Neural cell (in vitro differentiated cells): ENCODE data around the gene RNF144A. TPM values are rescaled to one million over a fixed set of nuclear protein-coding genes. Genes with fewer than 3 reads are reported as not detected.

Experiments
- H2AFZ ChIP-seq: fragments of 200-600, 300-800 bp; sonication (generic), shearing (Covaris generic); 2 replicates; pipeline ENCODE4 v1.6.0; 2014; ENCODE audit warnings: low read depth, mild to moderate bottlenecking, antibody characterized with exemption, low read length, moderate library complexity
- H3F3A ChIP-seq: fragments of 200-600 bp; shearing (Covaris generic); 2 replicates; pipeline ENCODE4 v1.6.1; 2016; ENCODE audit warnings: mild to moderate bottlenecking, moderate library complexity, mixed read lengths, antibody characterized with exemption, low read length; ENCODE audit not compliant: insufficient read depth, poor library complexity, severe bottlenecking
- H3K27ac ChIP-seq: fragments of 200-600, 300-800 bp; sonication (generic), shearing (Covaris generic); 2 replicates; pipeline ENCODE4 v1.5.1; 2014; ENCODE audit warnings: mild to moderate bottlenecking, low read length, moderate library complexity
- H3K27me3 ChIP-seq: fragments of 300-800, 200-600 bp; sonication (generic), shearing (Covaris generic); 2 replicates; pipeline ENCODE4 v1.6.0; 2014; ENCODE audit warnings: mild to moderate bottlenecking, low read depth, low read length, moderate library complexity; ENCODE audit not compliant: insufficient read depth
- H3K36me3 ChIP-seq: fragments of 300-800, 200-600 bp; sonication (generic), shearing (Covaris generic); 2 replicates; pipeline ENCODE4 v1.5.1; 2014; ENCODE audit warnings: mild to moderate bottlenecking, antibody characterized with exemption, low read length, moderate library complexity; ENCODE audit not compliant: insufficient read depth
- H3K4me2 ChIP-seq: fragments of 300-800, 200-600 bp; sonication (generic), shearing (Covaris generic); 2 replicates; pipeline ENCODE4 v1.6.0; 2014; ENCODE audit warnings: mild to moderate bottlenecking, low read length
- H3K4me3 ChIP-seq: fragments of 300-800, 200-600 bp; sonication (generic), shearing (Covaris generic); 2 replicates; pipeline ENCODE4 v1.5.1; 2014; ENCODE audit warnings: mild to moderate bottlenecking, low read length, moderate library complexity
- H3K79me2 ChIP-seq: fragments of 200-600 bp; shearing (Covaris generic); replicated peaks from 2 replicates; pipeline ENCODE4 v1.6.0; 2014; ENCODE audit warnings: mild to moderate bottlenecking, low read length, moderate library complexity; ENCODE audit not compliant: insufficient read depth
- H3K9ac ChIP-seq: fragments of 300-800, 200-600 bp; sonication (generic), shearing (Covaris generic); 2 replicates; pipeline ENCODE4 v1.6.1; 2016; ENCODE audit warnings: mild to moderate bottlenecking, low read length, mixed read lengths
- H3K9me2 ChIP-seq: fragments of 200-600 bp; shearing (Covaris generic); 2 replicates; pipeline ENCODE4 v1.6.1; 2016; ENCODE audit warnings: mild to moderate bottlenecking, low read length, mixed read lengths; ENCODE audit not compliant: insufficient read depth
- H3K9me3 ChIP-seq: fragments of 200-600, 300-800 bp; sonication (generic), shearing (Covaris generic); 2 replicates; pipeline ENCODE4 v1.6.1; 2016; ENCODE audit warnings: mild to moderate bottlenecking, mixed run types, low read length, moderate library complexity, mixed read lengths
- H4K20me1 ChIP-seq: fragments of 200-600 bp; shearing (Covaris generic); 2 replicates; pipeline ENCODE4 v1.6.1; 2016; ENCODE audit warnings: mild to moderate bottlenecking, mixed run types; ENCODE audit not compliant: insufficient read depth
- CTCF ChIP-seq: fragments of 450-650 bp; IDR thresholded peaks from 2 replicates; pipeline ENCODE4 v1.5.1; 2014; ENCODE audit warnings: antibody characterized with exemption, mild to moderate bottlenecking, moderate library complexity; ENCODE audit not compliant: poor library complexity, severe bottlenecking
- EP300 ChIP-seq: fragments of 450-650 bp; conservative IDR thresholded peaks from 2 replicates; pipeline ENCODE4 v1.6.1; 2014; ENCODE audit warnings: antibody characterized with exemption, mild to moderate bottlenecking, moderate library complexity; ENCODE audit not compliant: poor library complexity, severe bottlenecking
- EZH2 ChIP-seq: fragments of 200-600, 300-800 bp; shearing (Covaris generic), sonication (generic); IDR thresholded peaks from 2 replicates; pipeline ENCODE4 v1.6.1; 2014; ENCODE audit warnings: antibody characterized with exemption, low read length, borderline replicate concordance, mild to moderate bottlenecking; ENCODE audit not compliant: insufficient read depth, poor library complexity, severe bottlenecking
- MXI1 ChIP-seq: fragments of 450-650 bp; conservative IDR thresholded peaks from 2 replicates; pipeline ENCODE4 v1.6.1; 2014; ENCODE audit warnings: antibody characterized with exemption, mild to moderate bottlenecking; ENCODE audit not compliant: poor library complexity, severe bottlenecking
- POLR2AphosphoS5 ChIP-seq: IDR thresholded peaks from 2 replicates; pipeline ENCODE4 v1.6.1; 2012
- RAD21 ChIP-seq: fragments of 450-650 bp; conservative IDR thresholded peaks from 2 replicates; pipeline ENCODE4 v1.6.1; 2014; ENCODE audit warnings: antibody characterized with exemption, mild to moderate bottlenecking, moderate library complexity
- REST ChIP-seq: IDR thresholded peaks from 2 replicates; pipeline ENCODE4 v1.6.1; 2012; ENCODE audit warnings: borderline replicate concordance
- SMC3 ChIP-seq: fragments of 450-650 bp; conservative IDR thresholded peaks from 2 replicates; pipeline ENCODE4 v1.6.1; 2014; ENCODE audit warnings: antibody characterized with exemption, mild to moderate bottlenecking, moderate library complexity; ENCODE audit not compliant: poor library complexity
- TAF1 ChIP-seq: IDR thresholded peaks from 2 replicates; pipeline ENCODE4 v1.6.1; 2012; ENCODE audit warnings: low read depth
- polyA plus RNA-seq: library from polyadenylated mRNA; depleted of rRNA; stranded (reverse); fragments of >200 nt; gene quantifications from 2 replicates; pipeline ENCODE4 v1.2.3, GENCODE V29; 2014

Gene RNF144A
- polyA plus RNA-seq, 1 donor from 2014 or later, result 26.9 TPM

GRCh38 chr2:6940820-6941219 lies 23.6 kb downstream of the RNF144A start:
- no peak overlapping the region for H2AFZ ChIP-seq
- TF ChIP-seq REST, result no peak
- H3K79me2 ChIP-seq, result peaks cover 17% of the 10 kb centered on the region
- no peak overlapping the region for H3K27ac ChIP-seq
- H3K9ac ChIP-seq, result no peak overlapping the region
- H3K4me3 ChIP-seq, result no peak overlapping the region
- H3F3A ChIP-seq, result no peaks in the 10 kb centered on the region
- H4K20me1 ChIP-seq, result no peaks in the 10 kb centered on the region
- no peaks in the 10 kb centered on the region for H3K27me3 ChIP-seq
- H3K4me2 ChIP-seq, result no peak overlapping the region
- H3K9me3 ChIP-seq, result no peaks in the 10 kb centered on the region
- peaks cover 9% of the 10 kb centered on the region for H3K36me3 ChIP-seq
- H3K9me2 ChIP-seq, result no peaks in the 10 kb centered on the region

DNA sequence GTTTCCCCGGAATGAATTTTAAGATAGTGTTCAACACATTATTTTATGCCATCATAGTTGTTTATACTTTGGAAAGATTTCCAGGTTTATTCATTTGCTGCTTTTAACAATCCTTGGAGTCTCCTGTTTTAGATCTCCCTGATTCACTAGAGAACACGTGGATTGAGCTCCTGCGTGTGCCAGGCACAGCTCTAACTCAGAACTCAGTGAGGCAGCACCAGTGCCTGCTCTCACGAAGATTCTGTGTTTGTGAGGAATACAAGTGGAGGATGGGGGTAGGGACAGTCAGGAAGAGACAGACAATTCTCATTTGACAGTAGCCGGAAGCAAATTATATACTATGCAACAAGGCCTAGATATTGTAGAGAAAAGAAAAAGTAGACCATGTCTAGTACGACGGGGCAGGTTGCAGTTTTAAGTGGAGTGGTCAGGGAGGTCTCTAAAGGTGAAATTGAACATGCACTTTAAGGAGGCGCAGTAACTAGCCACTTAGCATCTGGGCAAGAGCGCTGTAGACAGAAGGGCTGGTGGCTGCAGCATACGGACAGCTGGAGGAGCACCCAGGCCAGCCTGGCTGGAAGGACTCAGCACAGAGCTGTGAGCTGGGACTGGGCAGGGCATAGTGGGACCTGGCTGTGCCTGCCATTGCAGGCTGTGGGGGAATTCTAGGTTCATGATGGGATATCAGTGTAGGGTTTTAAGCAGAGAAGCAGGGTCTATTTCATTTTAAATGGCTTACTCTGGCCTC lies 24.3 kb downstream of the RNF144A start:
- no peaks in the 10 kb centered on the region for H3F3A ChIP-seq
- no peaks in the 10 kb centered on the region for H4K20me1 ChIP-seq
- TF ChIP-seq REST (no peak), EP300 (no peak), EZH2 (no peak), POLR2AphosphoS5 (no peak), RAD21 (no peak), CTCF (no peak), SMC3 (no peak), TAF1 (no peak), MXI1 (no peak)
- no peak overlapping the region for H3K4me2 ChIP-seq
- H2AFZ ChIP-seq, result no peak overlapping the region
- no peak overlapping the region for H3K4me3 ChIP-seq
- peaks cover 10% of the 10 kb centered on the region for H3K79me2 ChIP-seq
- peaks cover 9% of the 10 kb centered on the region for H3K36me3 ChIP-seq
- H3K9me2 ChIP-seq, result no peaks in the 10 kb centered on the region
- H3K27me3 ChIP-seq, result no peaks in the 10 kb centered on the region
- H3K9ac ChIP-seq, result no peak overlapping the region
- H3K9me3 ChIP-seq, result no peaks in the 10 kb centered on the region
- H3K27ac ChIP-seq, result no peak overlapping the region
